HG03469 (cell line): ENCODE data around the gene TP53.
"Not testable (repeated sequence)": the region's sequence is repeated elsewhere in the genome, so short reads cannot be mapped to it uniquely, and the experiment has no call there.

Source experiments
- ATAC-seq: cut with Tn5 transposase; IDR thresholded peaks from one replicate; pipeline ENCODE4 v1.9.1; 2021; ENCODE audit warnings: mild to moderate bottlenecking, moderate library complexity, moderate number of reproducible peaks; ENCODE audit not compliant: unreplicated experiment

Gene TP53

GRCh38 chr17:7676533-7676932 lies 10.8 kb downstream of the TP53 start:
- ATAC-seq, result no peak

DNA sequence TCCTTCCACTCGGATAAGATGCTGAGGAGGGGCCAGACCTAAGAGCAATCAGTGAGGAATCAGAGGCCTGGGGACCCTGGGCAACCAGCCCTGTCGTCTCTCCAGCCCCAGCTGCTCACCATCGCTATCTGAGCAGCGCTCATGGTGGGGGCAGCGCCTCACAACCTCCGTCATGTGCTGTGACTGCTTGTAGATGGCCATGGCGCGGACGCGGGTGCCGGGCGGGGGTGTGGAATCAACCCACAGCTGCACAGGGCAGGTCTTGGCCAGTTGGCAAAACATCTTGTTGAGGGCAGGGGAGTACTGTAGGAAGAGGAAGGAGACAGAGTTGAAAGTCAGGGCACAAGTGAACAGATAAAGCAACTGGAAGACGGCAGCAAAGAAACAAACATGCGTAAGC lies 12.4 kb downstream of the TP53 start:
- ATAC-seq, result no peak

DNA sequence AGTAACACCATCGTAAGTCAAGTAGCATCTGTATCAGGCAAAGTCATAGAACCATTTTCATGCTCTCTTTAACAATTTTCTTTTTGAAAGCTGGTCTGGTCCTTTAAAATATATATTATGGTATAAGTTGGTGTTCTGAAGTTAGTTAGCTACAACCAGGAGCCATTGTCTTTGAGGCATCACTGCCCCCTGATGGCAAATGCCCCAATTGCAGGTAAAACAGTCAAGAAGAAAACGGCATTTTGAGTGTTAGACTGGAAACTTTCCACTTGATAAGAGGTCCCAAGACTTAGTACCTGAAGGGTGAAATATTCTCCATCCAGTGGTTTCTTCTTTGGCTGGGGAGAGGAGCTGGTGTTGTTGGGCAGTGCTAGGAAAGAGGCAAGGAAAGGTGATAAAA lies 14.1 kb downstream of the TP53 start:
- ATAC-seq, result no peak

GRCh38 chr17:7668482-7668881 lies 18.8 kb downstream of the TP53 start:
- ATAC-seq, result no peak

GRCh38 chr17:7667656-7668406 lies 19.5 kb downstream of the TP53 start:
- no peak for ATAC-seq

- no peak for ATAC-seq
Observed at GRCh38 chr17:7656958-7657609, 30.2 kb downstream of the TP53 start.

- ATAC-seq, result no peak
Observed at GRCh38 chr17:7655541-7655840, 31.8 kb downstream of the TP53 start.

GRCh38 chr17:7654832-7655540 lies 32.3 kb downstream of the TP53 start:
- no peak for ATAC-seq

- ATAC-seq, result no peak
Observed at GRCh38 chr17:7652388-7653356, 34.6 kb downstream of the TP53 start.

- no peak for ATAC-seq
Observed at GRCh38 chr17:7651665-7652387, 35.5 kb downstream of the TP53 start.

GRCh38 chr17:7651097-7651664 lies 36.1 kb downstream of the TP53 start:
- ATAC-seq, result no peak

DNA sequence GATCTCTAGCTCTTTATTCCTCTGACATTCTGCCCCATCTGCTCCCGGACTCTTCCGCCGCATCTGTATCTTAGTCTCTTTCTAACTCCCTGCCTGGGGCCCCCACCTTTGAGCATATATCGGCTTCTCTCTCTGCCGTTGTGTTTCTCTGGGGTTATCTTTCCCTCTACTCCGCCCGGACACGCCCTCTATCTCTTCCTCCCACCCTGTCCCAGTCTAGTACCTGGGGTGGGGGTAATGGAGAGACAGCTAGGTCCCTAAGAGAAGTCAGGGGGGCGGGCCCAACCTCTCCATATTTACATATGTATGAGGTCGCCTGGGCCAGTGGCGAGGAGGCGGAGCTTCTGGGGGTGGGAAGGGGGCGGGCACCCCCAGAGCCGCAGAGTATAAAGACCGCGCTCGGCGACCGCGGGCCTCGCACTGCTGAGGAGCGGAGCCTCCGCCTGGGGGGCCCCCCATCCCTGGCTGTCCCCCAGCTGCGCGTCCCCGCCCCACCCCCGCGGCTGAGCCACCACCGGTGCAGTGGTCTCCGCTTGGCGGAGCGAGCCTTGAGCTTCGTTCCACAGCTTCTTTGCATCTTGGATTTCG lies 36.7 kb downstream of the TP53 start, which contains the start of gene ATP1B2:
Gene ATP1B2 (plus strand): TSS at position 418 of the 588 bp plus-strand sequence. CDS start 593 bp downstream, outside the sequence.
- no peak for ATAC-seq

GRCh38 chr17:7647018-7647417 lies 40.3 kb downstream of the TP53 start:
- ATAC-seq, result no peak

DNA sequence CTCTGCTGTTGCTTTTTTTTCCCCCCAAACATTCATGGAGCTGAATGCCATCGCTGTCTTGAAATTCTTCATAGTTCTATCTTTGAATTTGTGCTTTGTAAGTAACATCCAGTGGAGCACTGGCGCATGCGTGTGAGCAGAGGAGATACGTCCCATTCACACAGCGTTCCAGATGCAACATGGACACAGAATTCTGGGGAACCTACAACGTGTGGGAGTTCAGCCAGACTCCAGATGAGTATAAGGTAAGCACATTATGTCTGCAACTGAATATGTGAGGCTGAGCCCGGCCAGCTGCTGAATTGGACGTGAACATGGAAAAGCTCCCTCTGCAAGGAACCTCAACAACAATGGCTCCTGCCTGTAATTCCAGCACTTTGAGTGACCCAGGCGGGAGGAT lies 40.8 kb downstream of the TP53 start:
- ATAC-seq, result no peak

GRCh38 chr17:7644775-7645174 lies 42.5 kb downstream of the TP53 start:
- ATAC-seq, result no peak

DNA sequence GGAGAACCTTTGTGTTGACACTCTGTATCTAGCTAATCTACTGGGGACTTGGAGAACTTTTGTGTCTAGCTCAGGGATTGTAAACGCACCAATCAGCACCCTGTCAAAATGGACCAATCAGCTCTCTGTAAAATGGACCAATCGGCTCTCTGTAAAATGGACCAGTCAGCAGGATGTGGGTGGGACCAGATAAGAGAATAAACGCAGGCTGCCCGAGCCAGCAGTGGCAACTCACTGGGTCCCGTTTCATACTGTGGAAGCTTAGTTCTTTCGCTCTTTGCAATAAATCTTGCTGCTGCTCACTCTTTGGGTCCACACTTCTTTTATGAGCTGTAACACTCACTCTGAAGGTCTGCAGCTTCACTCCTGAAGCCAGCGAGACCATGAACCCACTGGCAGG lies 45.7 kb downstream of the TP53 start:
- not testable (repeated sequence) for ATAC-seq

GRCh38 chr17:7640783-7641182 lies 46.5 kb downstream of the TP53 start:
- ATAC-seq, result no peak

DNA sequence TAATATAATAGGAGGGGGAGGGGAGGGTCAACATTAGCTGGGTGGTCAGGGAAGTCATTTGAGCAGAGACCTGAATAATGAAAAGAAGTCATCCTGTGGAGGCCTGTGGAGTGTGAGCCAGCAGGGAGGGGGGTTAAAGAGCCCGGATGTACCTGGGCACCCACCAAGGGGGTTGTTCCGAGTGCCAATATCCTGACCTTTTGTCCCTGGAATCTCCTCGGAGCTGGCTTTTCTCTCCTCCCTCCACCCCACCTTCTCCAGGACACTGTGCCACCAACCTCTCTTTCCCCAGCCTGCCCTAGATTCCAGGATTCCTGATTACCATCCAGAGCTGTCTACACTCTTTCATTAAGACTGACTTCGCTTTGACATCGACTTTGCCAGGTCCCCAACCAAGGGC lies 51.1 kb downstream of the TP53 start:
- ATAC-seq, result no peak

DNA sequence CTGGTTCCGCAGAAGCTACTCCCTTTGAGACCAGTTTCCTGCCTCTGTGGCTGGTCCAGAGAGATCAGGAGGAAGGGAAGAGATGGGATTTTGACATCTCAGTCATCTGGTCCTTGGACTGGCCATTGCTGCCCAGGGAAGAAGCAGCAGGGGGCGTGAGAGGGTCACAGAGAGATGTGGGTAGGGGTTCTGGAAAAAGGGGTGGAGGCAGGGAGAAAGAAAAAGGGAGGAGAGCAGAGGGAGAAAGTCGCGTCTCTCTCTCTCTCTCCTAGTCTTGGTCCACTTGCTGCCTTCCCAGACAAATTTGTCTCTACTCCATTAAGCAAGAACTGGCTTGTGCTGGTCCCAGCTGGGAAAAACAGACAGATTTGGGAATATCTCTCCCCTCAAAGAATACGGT lies 52.9 kb downstream of the TP53 start:
- ATAC-seq, result no peak

GRCh38 chr17:7633093-7633492 lies 54.2 kb downstream of the TP53 start:
- no peak for ATAC-seq
